Esophagus muscularis mucosa (tissue), 4 donors: ENCODE results near the gene ZNF454. TPM values are rescaled to one million over a fixed set of nuclear protein-coding genes. Genes with fewer than 3 reads are reported as not detected.

Experiments used
- DNase-seq: peaks from one replicate; pipeline ENCODE4 v3.0.0-alpha.2; 2017; ENCODE audit errors: extremely low spot score
- H3K27ac ChIP-seq, 4 donors: fragments of 200-600 bp; sonication (generic); replicated peaks in 1 of 4; 1 replicate in 3 of 4; 2 replicates in 1 of 4; pipeline ENCODE4 v1.5.1; 2016 to 2019; ENCODE audit warnings: mild to moderate bottlenecking in 1 of 4
- H3K27me3 ChIP-seq, 4 donors: fragments of 200-600 bp; sonication (generic); one replicate each; pipeline versions ENCODE4 v1.5.1 to v1.6.0; 2016 to 2019
- H3K36me3 ChIP-seq, 4 donors: fragments of 200-600 bp; sonication (generic); one replicate each; pipeline ENCODE4 v1.5.1; 2016 to 2019
- H3K4me1 ChIP-seq, 4 donors: fragments of 200-600 bp; sonication (generic); one replicate each; pipeline ENCODE4 v1.5.1; 2016 to 2019
- H3K4me3 ChIP-seq, 4 donors: fragments of 200-600 bp; sonication (generic); 1 replicate in 2 of 4; 2 replicates in 2 of 4; pipeline ENCODE4 v1.5.1; 2016 to 2019; ENCODE audit warnings: mild to moderate bottlenecking in 4 of 4, moderate library complexity in 1 of 4
- H3K9me3 ChIP-seq, 4 donors: fragments of 200-600 bp; sonication (generic); 1 replicate in 3 of 4; 2 replicates in 1 of 4; pipeline ENCODE4 v1.5.1; 2016 to 2019
- EP300 ChIP-seq: sonication (generic); formaldehyde crosslinking; IDR thresholded peaks from one replicate; pipeline ENCODE4 v1.6.1; 2017; ENCODE audit warnings: antibody characterized with exemption
- POLR2A ChIP-seq: fragments of 450-650 bp; IDR thresholded peaks from one replicate; pipeline ENCODE4 v1.6.1; 2017; ENCODE audit warnings: antibody characterized with exemption, moderate library complexity, mild to moderate bottlenecking, low read depth
- POLR2AphosphoS5 ChIP-seq, 2 donors: sonication (generic); formaldehyde crosslinking; IDR thresholded peaks; one replicate each; pipeline ENCODE4 v1.6.1; 2017; ENCODE audit warnings: antibody characterized with exemption in 2 of 2
- WGBS: methylation state at CpG from one replicate; pipeline ENCODE4 v1.1.5; 2018; 5-methylcytosine and 5-hydroxymethylcytosine counted together
- intact Hi-C: fragments of 100-400 bp; cut with DNase I; formaldehyde crosslinking; loops from one replicate; pipeline ENCODE4 v1.15.1; 2023
- total RNA-seq, 4 donors: library from RNA; depleted of rRNA; stranded (reverse); fragments of >200 nt; gene quantifications; one replicate each; pipeline versions ENCODE4 v1.1.0 to v1.2.1, GENCODE V29; 2016
- TF ChIP-seq, protein P1 (sequence below), 3 experiments: fragments of 200-600 bp in 2 of 3; fragments of 450-650 bp in 1 of 3; sonication (generic) in 2 of 3; IDR thresholded peaks; one replicate each; pipeline ENCODE4 v1.5.1; 2017 to 2019; ENCODE audit warnings: antibody characterized with exemption in 3 of 3, mild to moderate bottlenecking in 2 of 3, moderate library complexity in 1 of 3

The ZNF454 gene
- total RNA-seq, 4 donors from 2014 or later, result 2.3 to 4.8 (median 4.2) TPM

DNA sequence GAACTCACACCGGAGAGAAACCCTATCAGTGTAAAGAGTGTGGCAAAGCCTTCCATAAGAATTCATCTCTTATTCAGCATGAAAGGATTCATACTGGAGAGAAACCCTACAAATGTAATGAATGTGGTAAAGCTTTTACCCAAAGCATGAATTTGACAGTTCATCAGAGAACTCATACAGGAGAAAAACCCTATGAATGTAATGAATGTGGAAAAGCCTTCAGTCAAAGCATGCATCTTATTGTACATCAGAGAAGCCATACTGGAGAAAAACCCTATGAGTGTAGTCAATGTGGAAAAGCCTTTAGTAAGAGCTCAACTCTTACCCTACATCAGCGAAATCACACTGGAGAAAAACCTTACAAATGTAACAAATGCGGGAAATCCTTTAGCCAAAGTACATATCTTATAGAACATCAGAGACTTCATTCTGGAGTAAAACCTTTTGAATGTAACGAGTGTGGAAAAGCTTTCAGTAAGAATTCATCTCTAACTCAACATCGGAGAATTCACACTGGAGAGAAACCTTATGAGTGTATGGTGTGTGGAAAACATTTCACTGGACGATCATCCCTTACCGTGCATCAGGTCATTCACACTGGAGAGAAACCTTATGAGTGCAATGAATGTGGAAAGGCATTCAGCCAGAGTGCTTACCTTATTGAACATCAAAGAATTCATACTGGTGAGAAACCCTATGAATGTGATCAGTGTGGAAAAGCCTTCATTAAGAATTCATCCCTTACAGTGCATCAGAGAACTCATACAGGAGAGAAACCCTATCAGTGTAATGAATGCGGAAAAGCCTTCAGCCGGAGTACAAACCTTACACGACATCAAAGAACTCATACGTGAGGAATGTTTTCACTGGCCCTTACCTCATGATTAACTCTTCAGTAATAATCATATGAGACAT is 8.9 kb upstream of the ZNF454 start:
- H3K27me3 ChIP-seq, result no peaks in the 10 kb centered on the region
- no peak overlapping the region for H3K4me3 ChIP-seq
- peaks cover 33 to 100% (median 99%) of the 10 kb centered on the region in 4 donors for H3K9me3 ChIP-seq
- H3K36me3 ChIP-seq, result peaks cover 31 to 58% (median 42%) of the 10 kb centered on the region in 4 donors
- intact Hi-C loops, result no loop called here
- no peak for TF ChIP-seq POLR2AphosphoS5 (IDR thresholded peaks at IDR 0.05)
- no peak for TF ChIP-seq POLR2A
- TF ChIP-seq, protein P1, sequence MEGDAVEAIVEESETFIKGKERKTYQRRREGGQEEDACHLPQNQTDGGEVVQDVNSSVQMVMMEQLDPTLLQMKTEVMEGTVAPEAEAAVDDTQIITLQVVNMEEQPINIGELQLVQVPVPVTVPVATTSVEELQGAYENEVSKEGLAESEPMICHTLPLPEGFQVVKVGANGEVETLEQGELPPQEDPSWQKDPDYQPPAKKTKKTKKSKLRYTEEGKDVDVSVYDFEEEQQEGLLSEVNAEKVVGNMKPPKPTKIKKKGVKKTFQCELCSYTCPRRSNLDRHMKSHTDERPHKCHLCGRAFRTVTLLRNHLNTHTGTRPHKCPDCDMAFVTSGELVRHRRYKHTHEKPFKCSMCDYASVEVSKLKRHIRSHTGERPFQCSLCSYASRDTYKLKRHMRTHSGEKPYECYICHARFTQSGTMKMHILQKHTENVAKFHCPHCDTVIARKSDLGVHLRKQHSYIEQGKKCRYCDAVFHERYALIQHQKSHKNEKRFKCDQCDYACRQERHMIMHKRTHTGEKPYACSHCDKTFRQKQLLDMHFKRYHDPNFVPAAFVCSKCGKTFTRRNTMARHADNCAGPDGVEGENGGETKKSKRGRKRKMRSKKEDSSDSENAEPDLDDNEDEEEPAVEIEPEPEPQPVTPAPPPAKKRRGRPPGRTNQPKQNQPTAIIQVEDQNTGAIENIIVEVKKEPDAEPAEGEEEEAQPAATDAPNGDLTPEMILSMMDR (IDR thresholded peaks at IDR 0.05), result no peak
- no peak for TF ChIP-seq EP300
- no peaks in the 10 kb centered on the region for H3K4me1 ChIP-seq
- WGBS, result 95% methylated on average over 11 of the region's 11 CpGs
- no peak overlapping the region for H3K27ac ChIP-seq
- no peak for DNase-seq

DNA sequence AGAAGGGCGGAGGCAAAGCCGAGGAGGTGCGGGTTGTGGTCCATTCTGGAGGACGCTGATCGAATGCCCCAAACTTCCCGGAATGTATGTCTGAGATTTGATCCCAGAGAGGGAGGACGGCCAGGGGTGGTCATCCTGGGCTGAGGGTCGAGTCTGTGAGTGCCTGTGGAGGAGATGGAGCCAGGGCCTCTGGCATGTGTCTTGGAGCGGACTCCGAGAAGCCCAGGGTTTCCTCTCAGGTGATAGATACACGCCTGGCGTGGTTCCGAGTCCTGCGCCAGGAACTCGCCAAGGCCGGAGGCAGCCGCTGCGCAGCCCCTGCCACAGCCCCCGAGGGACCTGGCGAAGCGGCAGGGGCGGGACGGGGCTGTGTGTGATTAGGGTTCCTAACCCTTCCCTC is 363 bp downstream of the ZNF454 start:
- H3K4me1 ChIP-seq, result peaks cover 9 to 24% (median 11%) of the 10 kb centered on the region in 4 donors

DNA sequence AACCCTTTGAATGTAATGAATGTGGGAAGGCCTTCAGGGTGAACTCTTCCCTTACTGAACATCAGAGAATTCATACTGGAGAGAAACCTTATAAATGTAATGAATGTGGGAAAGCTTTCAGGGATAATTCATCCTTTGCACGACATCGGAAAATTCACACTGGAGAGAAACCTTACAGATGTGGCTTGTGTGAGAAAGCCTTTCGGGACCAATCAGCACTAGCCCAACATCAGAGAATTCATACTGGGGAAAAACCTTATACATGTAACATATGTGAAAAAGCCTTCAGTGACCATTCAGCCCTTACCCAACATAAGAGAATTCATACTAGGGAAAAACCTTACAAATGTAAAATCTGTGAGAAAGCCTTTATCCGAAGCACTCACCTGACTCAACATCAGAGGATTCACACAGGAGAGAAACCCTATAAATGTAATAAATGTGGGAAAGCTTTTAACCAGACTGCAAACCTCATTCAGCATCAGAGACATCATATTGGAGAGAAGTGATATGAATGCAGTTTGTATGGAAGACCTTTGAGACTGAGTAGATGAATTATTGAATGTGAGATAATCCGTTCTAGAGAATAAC is 24.6 kb downstream of the ZNF454 start:
- 96% methylated on average over 5 of the region's 5 CpGs for WGBS
- intact Hi-C loops, result no loop called here
- no peaks in the 10 kb centered on the region for H3K27me3 ChIP-seq
- H3K36me3 ChIP-seq, result peaks cover 14 to 55% (median 49%) of the 10 kb centered on the region in 4 donors
- H3K4me3 ChIP-seq, result no peak overlapping the region
- no peaks in the 10 kb centered on the region for H3K4me1 ChIP-seq
- TF ChIP-seq, protein P1 (IDR thresholded peaks at IDR 0.05), result no peak
- TF ChIP-seq EP300 (no peak), POLR2A (no peak), POLR2AphosphoS5 (IDR thresholded peaks at IDR 0.05) (no peak)
- H3K27ac ChIP-seq, result no peak overlapping the region
- H3K9me3 ChIP-seq, result peaks cover 17 to 100% (median 95%) of the 10 kb centered on the region in 4 donors
- DNase-seq, result no peak

More for the DNA sequence above, 363 bp downstream of the ZNF454 start:
- Histone ChIP-seq H3K4me3 (peak overlapping the region; percentile 66 to 83 (median 76)), H3K36me3 (peaks cover 0 to 23% (median 13%) of the 10 kb centered on the region in 4 donors), H3K27me3 (no peaks in the 10 kb centered on the region), H3K9me3 (peaks cover 0 to 43% (median 34%) of the 10 kb centered on the region in 4 donors), H3K27ac (peak overlapping the region; percentile 77 to 88 (median 86))
- TF ChIP-seq, protein P1 (IDR thresholded peaks at IDR 0.05), result no peak
- no peak for TF ChIP-seq POLR2AphosphoS5 (IDR thresholded peaks at IDR 0.05)
- TF ChIP-seq EP300, result no peak
- no peak for TF ChIP-seq POLR2A
- no peak for DNase-seq
- 0% methylated on average over 2 of the region's 23 CpGs for WGBS
- intact Hi-C loops, result loop anchor here (5.0 to 10.0 kb wide), 4 partner anchors 44 to 207 kb away; partner anchors contain the start of genes ZFP2, ZNF354A and ZNF879

DNA sequence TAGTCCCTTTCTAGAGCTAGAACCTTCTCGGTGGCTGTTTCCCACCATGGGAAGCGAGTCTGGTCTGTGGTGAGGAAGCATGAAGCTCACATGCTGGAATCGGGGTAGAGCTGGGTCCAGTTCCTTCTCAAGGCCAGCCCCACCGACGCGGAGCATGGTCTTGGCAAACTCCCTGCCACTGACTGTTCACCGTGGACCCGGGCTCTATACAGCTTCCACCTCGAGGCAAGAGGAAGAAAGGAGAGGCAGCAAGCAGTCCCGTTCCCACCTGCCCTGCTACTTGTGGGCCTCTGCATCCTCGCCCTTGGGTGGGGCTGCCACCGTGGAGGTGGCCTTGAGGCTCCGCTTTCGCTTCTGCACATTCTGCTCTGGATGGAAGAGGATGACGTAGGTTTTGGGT is 40.4 kb downstream of the ZNF454 start:
- Histone ChIP-seq H3K27me3 (no peaks in the 10 kb centered on the region), H3K27ac (no peak overlapping the region), H3K36me3 (peaks cover 0 to 27% (median 2%) of the 10 kb centered on the region in 4 donors), H3K4me1 (no peaks in the 10 kb centered on the region), H3K9me3 (peaks cover 0 to 95% (median 84%) of the 10 kb centered on the region in 4 donors), H3K4me3 (no peak overlapping the region)
- intact Hi-C loops, result no loop called here
- DNase-seq, result no peak
- TF ChIP-seq, protein P1 (IDR thresholded peaks at IDR 0.05), result no peak
- TF ChIP-seq EP300 (no peak), POLR2AphosphoS5 (IDR thresholded peaks at IDR 0.05) (no peak), POLR2A (no peak)
- WGBS, result 98% methylated on average over 15 of the region's 15 CpGs
